Lung (tissue), 12 donors: Measurements from ENCODE around the gene NMBR. TPM values are rescaled to one million over a fixed set of nuclear protein-coding genes. Genes with fewer than 3 reads are reported as not detected.
A peak's percentile ranks its signal among the peaks of the same experiment; 100 is the strongest.
"Not testable (repeated sequence)": the region's sequence is repeated elsewhere in the genome, so short reads cannot be mapped to it uniquely, and the experiment has no call there.

Experiments
- ATAC-seq: fragments of 200-7000 bp; cut with Tn5 transposase; one replicate; pipeline ENCODE4 v1.9.1; 2020; ENCODE audit warnings: moderate number of reproducible peaks; ENCODE audit not compliant: insufficient read depth, low FRiP score
- DNase-seq, 3 donors: peaks; one replicate each; pipeline ENCODE4 v3.0.0-alpha.2; 2013 to 2017
- H3K27ac ChIP-seq, 2 donors: one replicate each; pipeline ENCODE4 v1.5.1; 2013; ENCODE audit warnings: mild to moderate bottlenecking in 2 of 2, moderate library complexity in 2 of 2, control low read depth in 1 of 2, inconsistent platforms in 1 of 2, low read depth in 1 of 2, low read length in 1 of 2
- H3K27me3 ChIP-seq, 3 donors: one replicate each; pipeline ENCODE4 v1.5.1; 2013; ENCODE audit warnings: low read length in 2 of 3; ENCODE audit not compliant: control insufficient read depth in 3 of 3, insufficient read depth in 3 of 3
- H3K36me3 ChIP-seq, 4 donors: one replicate each; pipeline ENCODE4 v1.5.1; 2013; ENCODE audit warnings: low read length in 4 of 4, mild to moderate bottlenecking in 1 of 4, moderate library complexity in 1 of 4; ENCODE audit not compliant: control insufficient read depth in 4 of 4, insufficient read depth in 4 of 4
- H3K4me1 ChIP-seq, 5 donors: one replicate each; pipeline ENCODE4 v1.5.1; 2013; ENCODE audit warnings: low read length in 5 of 5, mild to moderate bottlenecking in 2 of 5, moderate library complexity in 1 of 5; ENCODE audit not compliant: control insufficient read depth in 5 of 5, insufficient read depth in 5 of 5
- H3K4me3 ChIP-seq: one replicate; pipeline ENCODE4 v1.5.1; 2013; ENCODE audit warnings: mild to moderate bottlenecking, control low read depth, moderate library complexity
- H3K9ac ChIP-seq, 2 donors: one replicate each; pipeline ENCODE4 v1.5.1; 2013; ENCODE audit warnings: low read length in 2 of 2, control low read depth in 1 of 2; ENCODE audit not compliant: insufficient read depth in 1 of 2
- H3K9me3 ChIP-seq, 4 donors: one replicate each; pipeline ENCODE4 v1.5.1; 2013; ENCODE audit warnings: low read length in 3 of 4, mild to moderate bottlenecking in 1 of 4, moderate library complexity in 1 of 4; ENCODE audit not compliant: control insufficient read depth in 4 of 4, insufficient read depth in 3 of 4
- WGBS, 2 donors: extraction: QIAGEN DNeasy Blood & Tissue Kit; methylation state at CpG; one replicate each; pipeline ENCODE4 v1.1.7; 2013; 5-methylcytosine and 5-hydroxymethylcytosine counted together
- polyA plus RNA-seq, 2 donors: library from polyadenylated mRNA; stranded (reverse); fragments of 200-250 nt; gene quantifications; one replicate each; pipeline ENCODE4 v1.2.1, GENCODE V29; 2013
- total RNA-seq, 2 donors: library from RNA; depleted of rRNA in 1 of 2; stranded (reverse); fragments of >200 nt in 1 of 2; gene quantifications; one replicate each; pipeline ENCODE4 v1.2.1, GENCODE V29; 2014 to 2021
- TF ChIP-seq, protein P1 (sequence below): IDR thresholded peaks from 2 replicates; pipeline ENCODE4 v1.5.1; 2012; ENCODE audit warnings: mild to moderate bottlenecking; ENCODE audit errors: control extremely low read depth, extremely low read depth
- donor health status: control.
- donor health status: control.
- donor health status: Bipolar disorder and iron deficiency.
- donor health status: healthy.
- donor health status: DM: yes; HTN: yes; CAD: no.

Gene NMBR
- total and polyA plus RNA-seq, 4 donors, result 0.05 to 0.23 (median 0.18) TPM; not detected in 1

DNA sequence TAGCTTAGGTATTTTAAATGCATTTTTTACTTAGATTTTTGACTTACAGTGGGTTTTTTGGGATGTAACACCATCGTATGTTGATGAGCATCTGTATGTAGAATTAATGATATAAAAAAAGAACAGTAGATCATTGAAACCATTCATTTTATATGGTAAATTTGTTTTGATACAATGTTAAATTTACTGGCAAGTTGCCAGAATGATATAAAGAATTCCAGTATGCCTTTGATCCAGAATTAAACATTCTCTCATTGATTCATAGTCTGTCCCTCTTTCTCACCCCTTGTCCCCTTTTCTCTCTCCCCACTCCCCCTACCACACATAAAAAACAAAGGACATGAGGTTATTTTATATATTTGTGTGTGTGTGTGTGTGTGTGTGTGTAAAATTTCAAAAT, 45.4 kb upstream of the NMBR start:
- Histone ChIP-seq H3K36me3 (peaks cover 0 to 2% (median under 1%) of the 10 kb centered on the region in 4 donors), H3K27me3 (no peaks in the 10 kb centered on the region), H3K9ac (no peak overlapping the region), H3K9me3 (no peaks in the 10 kb centered on the region), H3K27ac (no peak overlapping the region), H3K4me1 (peaks cover 0 to 7% (median 1%) of the 10 kb centered on the region in 5 donors), H3K4me3 (no peak overlapping the region)
- DNase-seq (no peak), ATAC-seq (no peak)
- 92 to 97% methylated on average over 1 of the region's 1 CpG for WGBS, 2 donors
- TF ChIP-seq, protein P1, sequence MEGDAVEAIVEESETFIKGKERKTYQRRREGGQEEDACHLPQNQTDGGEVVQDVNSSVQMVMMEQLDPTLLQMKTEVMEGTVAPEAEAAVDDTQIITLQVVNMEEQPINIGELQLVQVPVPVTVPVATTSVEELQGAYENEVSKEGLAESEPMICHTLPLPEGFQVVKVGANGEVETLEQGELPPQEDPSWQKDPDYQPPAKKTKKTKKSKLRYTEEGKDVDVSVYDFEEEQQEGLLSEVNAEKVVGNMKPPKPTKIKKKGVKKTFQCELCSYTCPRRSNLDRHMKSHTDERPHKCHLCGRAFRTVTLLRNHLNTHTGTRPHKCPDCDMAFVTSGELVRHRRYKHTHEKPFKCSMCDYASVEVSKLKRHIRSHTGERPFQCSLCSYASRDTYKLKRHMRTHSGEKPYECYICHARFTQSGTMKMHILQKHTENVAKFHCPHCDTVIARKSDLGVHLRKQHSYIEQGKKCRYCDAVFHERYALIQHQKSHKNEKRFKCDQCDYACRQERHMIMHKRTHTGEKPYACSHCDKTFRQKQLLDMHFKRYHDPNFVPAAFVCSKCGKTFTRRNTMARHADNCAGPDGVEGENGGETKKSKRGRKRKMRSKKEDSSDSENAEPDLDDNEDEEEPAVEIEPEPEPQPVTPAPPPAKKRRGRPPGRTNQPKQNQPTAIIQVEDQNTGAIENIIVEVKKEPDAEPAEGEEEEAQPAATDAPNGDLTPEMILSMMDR, result no peak

DNA sequence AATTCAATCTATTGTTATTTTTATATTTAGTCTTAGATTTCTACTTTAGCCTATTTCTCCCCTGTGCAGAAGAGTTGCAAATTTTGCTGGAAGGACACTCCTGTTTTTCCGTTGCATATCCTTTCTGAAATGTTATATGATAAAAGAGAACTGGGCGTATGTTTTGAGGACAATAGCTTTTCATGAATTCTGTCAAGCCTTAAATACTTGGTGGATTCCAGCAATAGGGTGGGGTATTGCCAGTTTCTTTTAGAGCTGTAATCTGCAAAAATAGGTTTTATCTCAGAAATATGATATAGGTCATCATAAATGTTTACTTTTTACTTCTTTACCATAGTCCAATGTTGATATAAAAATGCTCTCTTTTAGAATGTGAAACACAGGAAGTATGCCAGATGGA, 42.1 kb upstream of the NMBR start:
- peak in 2 of 3 donors; percentile 35 to 41 for DNase-seq
- Histone ChIP-seq H3K27me3 (no peaks in the 10 kb centered on the region), H3K9me3 (no peaks in the 10 kb centered on the region), H3K4me3 (no peak overlapping the region), H3K4me1 (peaks cover 0 to 10% (median 6%) of the 10 kb centered on the region in 5 donors), H3K9ac (no peak overlapping the region), H3K36me3 (peaks cover 0 to 2% (median under 1%) of the 10 kb centered on the region in 4 donors), H3K27ac (no peak overlapping the region)
- TF ChIP-seq, protein P1, result no peak
- no peak for ATAC-seq
- 82 to 92% methylated on average over 2 of the region's 2 CpGs for WGBS, 2 donors

DNA sequence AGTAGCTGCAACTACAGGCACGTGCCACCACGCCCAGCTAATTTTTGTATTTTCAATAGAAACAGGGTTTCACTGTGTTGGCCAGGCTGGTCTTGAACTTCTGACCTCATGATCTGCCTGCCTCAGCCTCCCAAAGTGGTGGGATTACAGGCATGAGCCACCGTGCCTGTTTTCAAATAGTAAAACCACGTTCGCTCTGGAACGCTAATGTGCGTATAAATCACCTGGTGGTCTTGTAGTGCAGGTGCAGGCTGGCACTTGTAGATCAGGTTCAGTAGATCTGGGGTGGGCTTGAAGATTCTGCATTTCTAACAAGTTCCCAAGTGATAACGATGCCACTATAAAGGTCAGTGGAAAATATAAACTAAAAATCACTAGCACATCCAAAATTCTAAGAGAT, 41.4 kb upstream of the NMBR start:
- H3K4me3 ChIP-seq, H3K27me3 ChIP-seq, H3K9me3 ChIP-seq, H3K36me3 ChIP-seq, H3K4me1 ChIP-seq, DNase-seq, ATAC-seq, H3K9ac ChIP-seq, H3K27ac ChIP-seq: not testable (repeated sequence)
- 97 to 98% methylated on average over 8 of the region's 8 CpGs for WGBS, 2 donors

DNA sequence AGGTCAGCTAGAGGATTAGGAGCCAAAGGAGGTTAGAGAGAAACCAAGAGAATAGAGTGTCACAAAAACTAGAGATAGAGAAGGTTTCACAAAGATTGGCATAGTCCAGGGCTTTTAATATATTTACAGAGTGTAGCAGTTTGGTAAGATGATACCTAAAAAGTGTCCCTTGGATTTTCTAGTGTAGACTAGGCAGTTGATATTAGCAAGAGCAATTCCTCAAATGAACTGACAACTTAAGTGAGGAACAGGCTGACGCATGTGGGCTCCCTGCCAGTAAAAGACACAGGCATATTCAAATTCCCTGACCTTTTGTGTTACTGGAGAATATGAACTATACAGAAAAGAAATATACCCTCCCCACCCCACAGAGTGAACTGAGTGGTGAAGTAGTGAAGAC, 40.3 kb upstream of the NMBR start:
- Histone ChIP-seq H3K36me3 (peaks cover 0 to 5% (median under 1%) of the 10 kb centered on the region in 4 donors), H3K4me3 (no peak overlapping the region), H3K9me3 (no peaks in the 10 kb centered on the region), H3K27ac (peak overlapping the region in 1 of 2 donors; percentile 16), H3K27me3 (no peaks in the 10 kb centered on the region), H3K9ac (no peak overlapping the region), H3K4me1 (peaks cover 0 to 10% (median 6%) of the 10 kb centered on the region in 5 donors)
- ATAC-seq (no peak), DNase-seq (peak; percentile 42 to 68 (median 64))
- WGBS, 2 donors, result 48 to 61% methylated on average over 1 of the region's 1 CpG
- TF ChIP-seq, protein P1, result no peak
